Thyroid gland (tissue), 4 donors: ENCODE data around the gene ZNF227.

ENCODE experiments used
- CTCF ChIP-seq, 6 experiments: fragments of 200-600 bp in 3 of 6; fragments of 450-650 bp in 3 of 6; sonication (generic) in 3 of 6; IDR thresholded peaks; one replicate each; pipeline ENCODE4 v1.5.1; 2016 to 2019; ENCODE audit warnings: antibody characterized with exemption in 6 of 6, mild to moderate bottlenecking in 2 of 6, inconsistent platforms in 1 of 6, moderate library complexity in 1 of 6
- POLR2A ChIP-seq, 2 donors: fragments of 450-650 bp; IDR thresholded peaks; one replicate each; pipeline ENCODE4 v1.6.1; 2017; ENCODE audit warnings: antibody characterized with exemption in 2 of 2, mild to moderate bottlenecking in 2 of 2, moderate library complexity in 1 of 2

GRCh38 chr19:44182145-44182544, 30.2 kb upstream of the ZNF227 start:
- TF ChIP-seq CTCF (IDR thresholded peaks at IDR 0.05) (no peak), POLR2A (IDR thresholded peaks at IDR 0.05) (no peak)
